Neuronal stem cell (in vitro differentiated cells): ENCODE results near the gene VEGFC.
A peak's percentile ranks its signal among the peaks of the same experiment; 100 is the strongest.

ENCODE experiments used
- DNase-seq: peaks from one replicate; pipeline ENCODE4 v3.0.0-alpha.2; 2013; ENCODE audit warnings: low spot score
- H2AFZ ChIP-seq: one replicate; pipeline ENCODE4 v1.6.1; 2013; ENCODE audit warnings: mild to moderate bottlenecking, low read length, inconsistent platforms
- H2AK5ac ChIP-seq: 2 replicates; pipeline ENCODE4 v1.6.1; 2013; ENCODE audit warnings: low read depth, mild to moderate bottlenecking, inconsistent platforms, low read length, moderate library complexity, mixed read lengths
- H2BK120ac ChIP-seq: 2 replicates; pipeline ENCODE4 v1.6.1; 2013; ENCODE audit warnings: low read depth, mild to moderate bottlenecking, inconsistent platforms, low read length, moderate library complexity, mixed read lengths
- H2BK12ac ChIP-seq: one replicate; pipeline ENCODE4 v1.6.1; 2013; ENCODE audit warnings: low read length, inconsistent platforms
- H2BK15ac ChIP-seq: 2 replicates; pipeline ENCODE4 v1.6.1; 2013; ENCODE audit warnings: mild to moderate bottlenecking, low read length, inconsistent platforms, mixed read lengths
- H2BK5ac ChIP-seq: one replicate; pipeline ENCODE4 v1.6.1; 2013; ENCODE audit warnings: inconsistent platforms, mild to moderate bottlenecking, low read length, moderate library complexity
- H3K14ac ChIP-seq: one replicate; pipeline ENCODE4 v1.6.1; 2013; ENCODE audit warnings: low read length, inconsistent platforms
- H3K18ac ChIP-seq: 2 replicates; pipeline ENCODE4 v1.6.1; 2013; ENCODE audit warnings: low read length, inconsistent platforms
- H3K23ac ChIP-seq: 2 replicates; pipeline ENCODE4 v1.6.1; 2013; ENCODE audit warnings: low read depth, mild to moderate bottlenecking, mixed read lengths, low read length, inconsistent platforms; ENCODE audit not compliant: poor library complexity
- H3K27ac ChIP-seq: replicated peaks from 3 replicates; pipeline ENCODE4 v1.5.1; 2013; ENCODE audit warnings: low read length, inconsistent platforms
- H3K27me3 ChIP-seq, 3 experiments: 2 replicates each; pipeline ENCODE4 v1.6.1; 2013; ENCODE audit warnings: low read length in 3 of 3, mild to moderate bottlenecking in 2 of 3, inconsistent platforms in 1 of 3, low read depth in 1 of 3, mixed read lengths in 1 of 3, moderate library complexity in 1 of 3; ENCODE audit not compliant: control insufficient read depth in 3 of 3, insufficient read depth in 3 of 3
- H3K36me3 ChIP-seq, 2 donors: replicated peaks in 1 of 2; 2 replicates each; pipeline ENCODE4 v1.6.1; 2013; ENCODE audit warnings: low read length in 2 of 2; ENCODE audit not compliant: control insufficient read depth in 2 of 2, insufficient read depth in 2 of 2
- H3K4ac ChIP-seq: 2 replicates; pipeline ENCODE4 v1.6.1; 2013; ENCODE audit warnings: inconsistent platforms, mild to moderate bottlenecking, low read length, moderate library complexity
- H3K4me1 ChIP-seq, 2 donors: 1 replicate in 1 of 2; 2 replicates in 1 of 2; pipeline ENCODE4 v1.6.1; 2013; ENCODE audit warnings: low read length in 2 of 2, low read depth in 1 of 2; ENCODE audit not compliant: control insufficient read depth in 2 of 2, insufficient read depth in 1 of 2
- H3K4me2 ChIP-seq: one replicate; pipeline ENCODE4 v1.6.1; 2013; ENCODE audit warnings: mild to moderate bottlenecking, low read length, inconsistent platforms; ENCODE audit not compliant: insufficient read depth, poor library complexity, severe bottlenecking
- H3K4me3 ChIP-seq, 2 donors: 2 replicates each; pipeline ENCODE4 v1.5.1; 2013; ENCODE audit warnings: low read length in 2 of 2, mild to moderate bottlenecking in 2 of 2, inconsistent platforms in 1 of 2, moderate library complexity in 1 of 2
- H3K79me1 ChIP-seq: one replicate; pipeline ENCODE4 v1.6.1; 2013; ENCODE audit warnings: low read depth, mild to moderate bottlenecking, inconsistent platforms, low read length, moderate library complexity
- H3K9ac ChIP-seq: one replicate; pipeline ENCODE4 v1.6.1; 2013; ENCODE audit warnings: mild to moderate bottlenecking, low read depth, low read length, inconsistent platforms; ENCODE audit not compliant: poor library complexity
- H3K9me3 ChIP-seq, 2 donors: replicated peaks in 1 of 2; 2 replicates each; pipeline versions ENCODE3 to v1.6.1; 2013; ENCODE audit warnings: low read length in 2 of 2, mild to moderate bottlenecking in 2 of 2, inconsistent platforms in 1 of 2, low read depth in 1 of 2, mixed read lengths in 1 of 2, moderate library complexity in 1 of 2; ENCODE audit not compliant: control insufficient read depth in 2 of 2, insufficient read depth in 1 of 2
- H4K8ac ChIP-seq: one replicate; pipeline ENCODE4 v1.6.1; 2013; ENCODE audit warnings: low read depth, mild to moderate bottlenecking, inconsistent platforms, low read length, moderate library complexity
- H4K91ac ChIP-seq: one replicate; pipeline ENCODE4 v1.6.1; 2013; ENCODE audit warnings: low read length, low read depth, mild to moderate bottlenecking, inconsistent platforms; ENCODE audit not compliant: poor library complexity
- WGBS, 2 donors: extraction: QIAGEN DNeasy Blood & Tissue Kit; methylation state at CpG; one replicate each; pipeline ENCODE4 v1.1.7; 2013; ENCODE audit warnings: missing lambda C conversion rate in 2 of 2, mixed read lengths in 1 of 2; ENCODE audit not compliant: insufficient read length in 2 of 2, insufficient replicate concordance in 1 of 2; ENCODE audit errors: extremely low coverage in 2 of 2; 5-methylcytosine and 5-hydroxymethylcytosine counted together

VEGFC gene

GRCh38 chr4:176795441-176795840 is 2.7 kb upstream of the VEGFC start:
- no peak overlapping the region for H3K27ac ChIP-seq
- H3K27me3 ChIP-seq, result peaks cover 0 to 32% (median 8%) of the 10 kb centered on the region in 3 experiments
- H3K23ac ChIP-seq, result no peak overlapping the region
- H2BK5ac ChIP-seq, result no peak overlapping the region
- H3K4me2 ChIP-seq, result no peak overlapping the region
- H2AK5ac ChIP-seq, result no peak overlapping the region
- no CpG with 5 or more reads among the region's 1 CpG for WGBS, 2 donors
- no peak overlapping the region for H2BK12ac ChIP-seq
- no peak overlapping the region for H3K4me3 ChIP-seq
- H3K79me1 ChIP-seq, result no peaks in the 10 kb centered on the region
- H2BK15ac ChIP-seq, result no peak overlapping the region
- no peak overlapping the region for H3K14ac ChIP-seq
- no peak overlapping the region for H2BK120ac ChIP-seq
- no peak for DNase-seq
- H2AFZ ChIP-seq, result no peak overlapping the region
- no peaks in the 10 kb centered on the region for H3K36me3 ChIP-seq
- H3K18ac ChIP-seq, result no peak overlapping the region
- no peak overlapping the region for H4K91ac ChIP-seq
- H3K9me3 ChIP-seq, result no peaks in the 10 kb centered on the region
- H3K4me1 ChIP-seq, result peaks cover 0 to 2% of the 10 kb centered on the region in 2 donors
- no peak overlapping the region for H3K4ac ChIP-seq
- no peak overlapping the region for H4K8ac ChIP-seq
- H3K9ac ChIP-seq, result no peak overlapping the region

GRCh38 chr4:176794651-176795050 is 1.9 kb upstream of the VEGFC start:
- Histone ChIP-seq H2AK5ac (no peak overlapping the region), H3K27ac (no peak overlapping the region), H3K4ac (no peak overlapping the region), H3K4me2 (no peak overlapping the region), H3K79me1 (no peaks in the 10 kb centered on the region), H3K4me3 (no peak overlapping the region), H4K91ac (no peak overlapping the region), H3K4me1 (peaks cover 0 to 2% of the 10 kb centered on the region in 2 donors), H3K27me3 (peaks cover 0 to 33% (median 8%) of the 10 kb centered on the region in 3 experiments), H4K8ac (no peak overlapping the region), H3K23ac (no peak overlapping the region), H3K36me3 (no peaks in the 10 kb centered on the region), H3K9ac (no peak overlapping the region), H2BK5ac (no peak overlapping the region), H3K18ac (no peak overlapping the region), H2AFZ (no peak overlapping the region), H3K14ac (no peak overlapping the region), H2BK12ac (no peak overlapping the region), H2BK120ac (no peak overlapping the region), H3K9me3 (no peaks in the 10 kb centered on the region), H2BK15ac (no peak overlapping the region)
- WGBS, 2 donors, result no CpG with 5 or more reads among the region's 1 CpG
- DNase-seq, result no peak

GRCh38 chr4:176794151-176794550 is 1.4 kb upstream of the VEGFC start:
- Histone ChIP-seq H3K23ac (no peak overlapping the region), H3K9ac (no peak overlapping the region), H3K79me1 (no peaks in the 10 kb centered on the region), H3K4me1 (peaks cover 0 to 2% of the 10 kb centered on the region in 2 donors), H3K4me2 (no peak overlapping the region), H3K4me3 (no peak overlapping the region), H2AFZ (no peak overlapping the region), H3K18ac (no peak overlapping the region), H4K91ac (no peak overlapping the region), H3K27ac (no peak overlapping the region), H3K27me3 (peaks cover 0 to 33% (median 8%) of the 10 kb centered on the region in 3 experiments), H3K14ac (no peak overlapping the region), H2BK5ac (no peak overlapping the region), H2BK15ac (no peak overlapping the region), H3K4ac (no peak overlapping the region), H2BK12ac (no peak overlapping the region), H2AK5ac (no peak overlapping the region), H2BK120ac (no peak overlapping the region), H4K8ac (no peak overlapping the region), H3K36me3 (no peaks in the 10 kb centered on the region), H3K9me3 (no peaks in the 10 kb centered on the region)
- DNase-seq, result no peak
- no CpG with 5 or more reads among the region's 4 CpGs for WGBS, 2 donors

- Histone ChIP-seq H3K36me3 (no peaks in the 10 kb centered on the region), H3K4me3 (no peak overlapping the region), H2BK120ac (no peak overlapping the region), H2BK15ac (no peak overlapping the region), H3K9ac (peak overlapping the region; percentile 37), H3K9me3 (no peaks in the 10 kb centered on the region), H3K18ac (no peak overlapping the region), H3K14ac (no peak overlapping the region), H3K4ac (no peak overlapping the region), H4K91ac (no peak overlapping the region), H2BK12ac (no peak overlapping the region), H3K27ac (no peak overlapping the region), H2BK5ac (no peak overlapping the region), H3K4me1 (peaks cover 0 to 6% of the 10 kb centered on the region in 2 donors), H4K8ac (no peak overlapping the region), H3K4me2 (peak overlapping the region; percentile 64), H3K79me1 (no peaks in the 10 kb centered on the region), H3K23ac (no peak overlapping the region), H2AFZ (peak overlapping the region; percentile 100), H2AK5ac (no peak overlapping the region), H3K27me3 (peaks cover 0 to 33% (median 8%) of the 10 kb centered on the region in 3 experiments)
- no CpG with 5 or more reads among the region's 24 CpGs for WGBS, 2 donors
- no peak for DNase-seq
Measured at GRCh38 chr4:176793060-176793605, 411 bp upstream of the VEGFC start.
